HL-60 (cell line): ENCODE measurements around the gene HOXC5.

ENCODE experiments used
- DNase-seq, 2 experiments: peaks; one replicate each; pipeline ENCODE4 v3.0.0-alpha.2; 2010 to 2020; ENCODE audit warnings: low read depth in 1 of 2, low spot score in 1 of 2
- H3K27ac ChIP-seq: fragments of 250-450 bp; sonication (Bioruptor Pico); replicated peaks from 2 replicates; pipeline ENCODE4 v1.5.1; 2020; ENCODE audit warnings: mild to moderate bottlenecking, moderate library complexity
- H3K27me3 ChIP-seq: fragments of 250-450 bp; sonication (Bioruptor Pico); 2 replicates; pipeline ENCODE4 v1.5.1; 2021; ENCODE audit warnings: mild to moderate bottlenecking, moderate library complexity; ENCODE audit not compliant: insufficient read depth, poor library complexity, severe bottlenecking
- H3K4me3 ChIP-seq: replicated peaks from 2 replicates; pipeline ENCODE4 v1.5.1; 2011; ENCODE audit warnings: mild to moderate bottlenecking, control low read depth, low read length; ENCODE audit not compliant: insufficient read depth
- GABPA ChIP-seq: IDR thresholded peaks from 2 replicates; pipeline ENCODE4 v1.6.1; 2012; ENCODE audit warnings: low read depth
- POLR2AphosphoS5 ChIP-seq: IDR thresholded peaks from 2 replicates; pipeline ENCODE4 v1.6.1; 2012; ENCODE audit warnings: low read depth
- SPI1 ChIP-seq: IDR thresholded peaks from 2 replicates; pipeline ENCODE4 v1.6.1; 2012; ENCODE audit warnings: low read depth, mild to moderate bottlenecking, borderline replicate concordance
- TF ChIP-seq, protein P1 (sequence below): IDR thresholded peaks from 2 replicates; pipeline ENCODE4 v1.6.1; 2012; ENCODE audit warnings: low read depth; ENCODE audit not compliant: insufficient replicate concordance
- TF ChIP-seq, protein P2 (sequence below): IDR thresholded peaks from one replicate; pipeline ENCODE4 v1.5.1; 2011; ENCODE audit warnings: low read length, control low read depth, inconsistent platforms; ENCODE audit not compliant: insufficient read depth

Gene HOXC5

DNA sequence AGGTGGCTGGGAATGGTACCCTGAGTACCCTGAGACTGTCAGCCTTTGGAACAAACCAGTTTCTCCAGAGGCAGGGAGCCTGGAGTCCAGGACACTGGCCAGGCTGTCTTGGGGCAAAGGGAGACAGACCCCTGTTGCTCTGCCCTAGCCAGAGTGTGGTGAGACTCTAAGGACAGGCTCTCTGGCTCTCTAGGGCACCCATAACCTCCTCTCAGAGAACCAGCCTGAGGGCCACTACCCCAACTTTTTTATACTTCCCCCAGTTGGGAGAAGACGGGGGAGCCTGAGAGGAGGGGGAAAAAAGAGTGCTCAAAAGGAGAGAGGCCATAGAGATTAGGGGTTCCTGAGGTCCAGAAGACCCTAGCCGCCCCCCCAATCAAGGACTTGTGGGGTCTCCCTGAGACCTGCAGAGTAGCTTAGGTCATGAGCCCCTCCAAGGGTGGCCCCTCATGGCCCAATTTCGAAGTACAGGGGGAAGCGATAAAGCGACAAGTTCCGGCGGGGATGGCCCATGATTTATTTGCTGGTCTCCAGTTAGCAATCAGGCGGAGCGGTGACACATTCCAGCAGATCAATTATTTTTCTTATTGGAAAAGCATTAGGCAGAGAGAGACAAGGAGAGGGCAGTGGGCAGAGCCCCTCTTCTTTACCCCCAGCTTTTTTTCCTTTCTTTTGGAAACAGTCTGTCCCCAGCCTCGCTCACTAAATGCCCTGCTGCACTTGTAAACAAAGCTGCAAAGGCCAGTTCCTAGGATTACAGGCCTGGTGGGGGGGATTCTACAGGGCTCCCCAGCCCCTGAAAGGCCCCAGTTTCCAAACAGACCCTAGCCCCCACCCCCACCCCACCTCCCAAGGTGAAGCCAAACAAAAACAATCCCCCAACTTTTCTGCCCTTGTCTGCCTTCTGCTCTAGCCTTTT, 22.5 kb upstream of the HOXC5 start:
- Histone ChIP-seq H3K4me3 (no peak overlapping the region), H3K27me3 (peaks cover 86% of the 10 kb centered on the region), H3K27ac (no peak overlapping the region)
- TF ChIP-seq, protein P1, sequence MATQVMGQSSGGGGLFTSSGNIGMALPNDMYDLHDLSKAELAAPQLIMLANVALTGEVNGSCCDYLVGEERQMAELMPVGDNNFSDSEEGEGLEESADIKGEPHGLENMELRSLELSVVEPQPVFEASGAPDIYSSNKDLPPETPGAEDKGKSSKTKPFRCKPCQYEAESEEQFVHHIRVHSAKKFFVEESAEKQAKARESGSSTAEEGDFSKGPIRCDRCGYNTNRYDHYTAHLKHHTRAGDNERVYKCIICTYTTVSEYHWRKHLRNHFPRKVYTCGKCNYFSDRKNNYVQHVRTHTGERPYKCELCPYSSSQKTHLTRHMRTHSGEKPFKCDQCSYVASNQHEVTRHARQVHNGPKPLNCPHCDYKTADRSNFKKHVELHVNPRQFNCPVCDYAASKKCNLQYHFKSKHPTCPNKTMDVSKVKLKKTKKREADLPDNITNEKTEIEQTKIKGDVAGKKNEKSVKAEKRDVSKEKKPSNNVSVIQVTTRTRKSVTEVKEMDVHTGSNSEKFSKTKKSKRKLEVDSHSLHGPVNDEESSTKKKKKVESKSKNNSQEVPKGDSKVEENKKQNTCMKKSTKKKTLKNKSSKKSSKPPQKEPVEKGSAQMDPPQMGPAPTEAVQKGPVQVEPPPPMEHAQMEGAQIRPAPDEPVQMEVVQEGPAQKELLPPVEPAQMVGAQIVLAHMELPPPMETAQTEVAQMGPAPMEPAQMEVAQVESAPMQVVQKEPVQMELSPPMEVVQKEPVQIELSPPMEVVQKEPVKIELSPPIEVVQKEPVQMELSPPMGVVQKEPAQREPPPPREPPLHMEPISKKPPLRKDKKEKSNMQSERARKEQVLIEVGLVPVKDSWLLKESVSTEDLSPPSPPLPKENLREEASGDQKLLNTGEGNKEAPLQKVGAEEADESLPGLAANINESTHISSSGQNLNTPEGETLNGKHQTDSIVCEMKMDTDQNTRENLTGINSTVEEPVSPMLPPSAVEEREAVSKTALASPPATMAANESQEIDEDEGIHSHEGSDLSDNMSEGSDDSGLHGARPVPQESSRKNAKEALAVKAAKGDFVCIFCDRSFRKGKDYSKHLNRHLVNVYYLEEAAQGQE = no peak
- TF ChIP-seq GABPA (no peak), POLR2AphosphoS5 (no peak), SPI1 (no peak)
- TF ChIP-seq, protein P2, sequence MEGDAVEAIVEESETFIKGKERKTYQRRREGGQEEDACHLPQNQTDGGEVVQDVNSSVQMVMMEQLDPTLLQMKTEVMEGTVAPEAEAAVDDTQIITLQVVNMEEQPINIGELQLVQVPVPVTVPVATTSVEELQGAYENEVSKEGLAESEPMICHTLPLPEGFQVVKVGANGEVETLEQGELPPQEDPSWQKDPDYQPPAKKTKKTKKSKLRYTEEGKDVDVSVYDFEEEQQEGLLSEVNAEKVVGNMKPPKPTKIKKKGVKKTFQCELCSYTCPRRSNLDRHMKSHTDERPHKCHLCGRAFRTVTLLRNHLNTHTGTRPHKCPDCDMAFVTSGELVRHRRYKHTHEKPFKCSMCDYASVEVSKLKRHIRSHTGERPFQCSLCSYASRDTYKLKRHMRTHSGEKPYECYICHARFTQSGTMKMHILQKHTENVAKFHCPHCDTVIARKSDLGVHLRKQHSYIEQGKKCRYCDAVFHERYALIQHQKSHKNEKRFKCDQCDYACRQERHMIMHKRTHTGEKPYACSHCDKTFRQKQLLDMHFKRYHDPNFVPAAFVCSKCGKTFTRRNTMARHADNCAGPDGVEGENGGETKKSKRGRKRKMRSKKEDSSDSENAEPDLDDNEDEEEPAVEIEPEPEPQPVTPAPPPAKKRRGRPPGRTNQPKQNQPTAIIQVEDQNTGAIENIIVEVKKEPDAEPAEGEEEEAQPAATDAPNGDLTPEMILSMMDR = no peak
- no peak for DNase-seq

DNA sequence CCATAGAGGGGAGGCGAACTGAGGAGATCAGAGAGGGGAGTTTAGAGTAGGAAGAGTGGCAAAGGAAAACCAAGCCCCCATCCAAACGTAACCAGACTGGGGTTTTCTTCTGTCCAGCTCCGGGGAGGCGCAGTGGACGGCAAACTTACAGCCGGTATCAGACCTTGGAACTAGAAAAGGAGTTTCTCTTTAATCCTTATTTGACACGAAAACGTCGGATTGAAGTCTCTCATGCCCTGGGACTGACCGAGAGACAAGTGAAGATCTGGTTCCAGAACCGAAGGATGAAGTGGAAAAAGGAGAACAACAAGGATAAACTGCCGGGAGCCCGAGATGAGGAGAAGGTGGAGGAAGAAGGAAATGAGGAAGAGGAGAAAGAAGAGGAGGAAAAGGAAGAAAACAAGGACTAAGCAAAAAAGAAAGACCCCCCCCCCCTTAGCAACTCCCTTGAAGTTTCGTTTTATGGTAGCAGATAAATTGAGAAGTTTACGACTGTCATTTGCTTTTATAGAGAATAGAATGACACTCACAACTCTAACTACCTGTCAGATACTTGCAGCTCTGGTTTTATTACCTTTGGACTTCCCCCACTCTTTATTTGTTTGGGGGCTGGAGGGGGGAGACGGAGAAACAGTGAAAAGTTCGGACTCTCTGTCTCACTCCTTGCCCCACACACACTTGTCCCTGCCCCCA, 21.7 kb upstream of the HOXC5 start:
- TF ChIP-seq SPI1 = no peak
- no peak for TF ChIP-seq GABPA
- no peak for TF ChIP-seq POLR2AphosphoS5
- TF ChIP-seq, protein P1 = no peak
- TF ChIP-seq, protein P2 = no peak
- H3K27me3 ChIP-seq = peaks cover 87% of the 10 kb centered on the region
- no peak overlapping the region for H3K27ac ChIP-seq

DNA sequence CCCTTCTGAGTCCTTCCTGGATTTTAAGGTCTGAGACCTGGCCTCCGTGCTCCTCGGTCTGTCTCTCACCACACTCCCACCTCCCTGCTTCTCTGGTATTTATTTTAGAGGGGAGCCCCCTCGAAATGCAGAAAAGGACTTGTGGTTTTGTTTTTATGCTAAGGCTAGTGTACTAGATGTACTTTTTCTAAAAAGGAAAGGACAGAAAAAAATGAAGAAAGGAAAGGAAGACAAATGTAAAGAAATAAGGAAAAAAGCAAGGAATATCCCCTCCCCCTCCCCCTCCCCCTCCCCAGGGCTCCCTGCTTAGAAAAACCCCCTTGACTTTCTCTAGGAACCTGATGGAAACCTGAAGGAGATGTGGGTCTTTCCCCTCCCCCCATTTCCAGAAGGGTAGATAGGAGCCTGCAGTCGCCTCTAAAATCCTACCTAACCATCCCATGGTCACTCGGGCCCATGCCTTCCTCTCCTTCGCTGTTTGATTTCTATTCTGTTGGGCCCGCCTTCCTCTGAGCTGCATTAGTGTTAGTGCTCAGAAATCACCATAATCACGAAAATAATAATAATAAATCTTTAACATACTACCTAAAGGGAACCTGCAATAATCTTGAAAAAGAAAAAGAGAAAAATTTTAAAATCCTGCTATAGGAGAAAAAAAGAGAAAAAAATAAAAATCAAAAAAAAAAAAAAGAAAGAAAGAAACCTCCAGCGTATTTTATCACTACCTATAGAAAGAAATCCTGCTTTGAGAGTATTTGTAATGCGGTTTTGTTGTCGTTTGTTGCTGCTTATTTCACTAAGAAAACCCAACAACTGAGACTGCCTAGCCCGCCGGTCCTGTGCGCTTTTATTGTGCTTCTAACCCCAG, 21.0 kb upstream of the HOXC5 start:
- Histone ChIP-seq H3K4me3 (no peak overlapping the region), H3K27me3 (peaks cover 85% of the 10 kb centered on the region), H3K27ac (no peak overlapping the region)
- DNase-seq = no peak
- TF ChIP-seq POLR2AphosphoS5 = no peak
- TF ChIP-seq, protein P1 = no peak
- TF ChIP-seq SPI1 = no peak
- TF ChIP-seq, protein P2 = no peak
- TF ChIP-seq GABPA = no peak

More for the DNA sequence above, 21.7 kb upstream of the HOXC5 start:
- DNase-seq = no peak
- H3K4me3 ChIP-seq = no peak overlapping the region
